ENCODE data around the gene BTBD3. TPM values are rescaled to one million over a fixed set of nuclear protein-coding genes. Genes with fewer than 3 reads are reported as not detected.

The BTBD3 gene
- total RNA-seq, 1 donor from 2014 or later = 41.9 TPM

GRCh38 chr20:11912659-11913415 lies 4.9 kb upstream of the BTBD3 start:
- DNase-seq (ENCODE audit: low spot score) = no peak

GRCh38 chr20:11918391-11918845 lies 725 bp downstream of the BTBD3 start:
- DNase-seq (ENCODE audit: low spot score) = peak; percentile 31

- DNase-seq (ENCODE audit: low spot score) = no peak
These were observed 1.3 kb downstream of the BTBD3 start for GRCh38 chr20:11918981-11919380.

- DNase-seq (ENCODE audit: low spot score) = no peak
These were observed 1.9 kb downstream of the BTBD3 start for GRCh38 chr20:11919581-11919980.

- DNase-seq (ENCODE audit: low spot score) = no peak
These were observed 2.4 kb downstream of the BTBD3 start for GRCh38 chr20:11920083-11920482.

- no peak for DNase-seq (ENCODE audit: low spot score)
These were observed 3.6 kb downstream of the BTBD3 start for GRCh38 chr20:11921321-11921720.

GRCh38 chr20:11922561-11922960 lies 4.9 kb downstream of the BTBD3 start:
- no peak for DNase-seq (ENCODE audit: low spot score)

GRCh38 chr20:11924923-11925322 lies 7.2 kb downstream of the BTBD3 start:
- DNase-seq (ENCODE audit: low spot score) = no peak

GRCh38 chr20:11926292-11926998 lies 8.8 kb downstream of the BTBD3 start:
- DNase-seq (ENCODE audit: low spot score) = no peak

GRCh38 chr20:11929947-11930346 lies 12.3 kb downstream of the BTBD3 start:
- no peak for DNase-seq (ENCODE audit: low spot score)

- DNase-seq (ENCODE audit: low spot score) = no peak
These were observed 17.8 kb downstream of the BTBD3 start for GRCh38 chr20:11935212-11936154.

- no peak for DNase-seq (ENCODE audit: low spot score)
These were observed 18.5 kb downstream of the BTBD3 start for GRCh38 chr20:11936157-11936556.

GRCh38 chr20:11937230-11937629 lies 19.5 kb downstream of the BTBD3 start:
- no peak for DNase-seq (ENCODE audit: low spot score)

- no peak for DNase-seq (ENCODE audit: low spot score)
These were observed 24.0 kb downstream of the BTBD3 start for GRCh38 chr20:11941593-11942246.

GRCh38 chr20:11943778-11944177 lies 26.1 kb downstream of the BTBD3 start:
- peak; percentile 28 for DNase-seq (ENCODE audit: low spot score)

GRCh38 chr20:11948806-11949205 lies 31.1 kb downstream of the BTBD3 start:
- no peak for DNase-seq (ENCODE audit: low spot score)

- DNase-seq (ENCODE audit: low spot score) = no peak
These were observed 32.0 kb downstream of the BTBD3 start for GRCh38 chr20:11949711-11950110.

- DNase-seq (ENCODE audit: low spot score) = peak; percentile 52
These were observed 34.0 kb downstream of the BTBD3 start for GRCh38 chr20:11951696-11952095.

GRCh38 chr20:11952639-11953038 lies 34.9 kb downstream of the BTBD3 start:
- peak; percentile 29 for DNase-seq (ENCODE audit: low spot score)

- no peak for DNase-seq (ENCODE audit: low spot score)
These were observed 40.2 kb downstream of the BTBD3 start for GRCh38 chr20:11957911-11958310.

- DNase-seq (ENCODE audit: low spot score) = no peak
These were observed 41.2 kb downstream of the BTBD3 start for GRCh38 chr20:11958855-11959254.

All from umbilical cord (tissue), 2 donors.